ENCODE measurements around the gene ITPRIPL2. TPM values are rescaled to one million over a fixed set of nuclear protein-coding genes. Genes with fewer than 3 reads are reported as not detected.
A peak's percentile ranks its signal among the peaks of the same experiment; 100 is the strongest.

The ITPRIPL2 gene
- total RNA-seq, 1 donor from 2014 or later = 39.2 TPM

DNA sequence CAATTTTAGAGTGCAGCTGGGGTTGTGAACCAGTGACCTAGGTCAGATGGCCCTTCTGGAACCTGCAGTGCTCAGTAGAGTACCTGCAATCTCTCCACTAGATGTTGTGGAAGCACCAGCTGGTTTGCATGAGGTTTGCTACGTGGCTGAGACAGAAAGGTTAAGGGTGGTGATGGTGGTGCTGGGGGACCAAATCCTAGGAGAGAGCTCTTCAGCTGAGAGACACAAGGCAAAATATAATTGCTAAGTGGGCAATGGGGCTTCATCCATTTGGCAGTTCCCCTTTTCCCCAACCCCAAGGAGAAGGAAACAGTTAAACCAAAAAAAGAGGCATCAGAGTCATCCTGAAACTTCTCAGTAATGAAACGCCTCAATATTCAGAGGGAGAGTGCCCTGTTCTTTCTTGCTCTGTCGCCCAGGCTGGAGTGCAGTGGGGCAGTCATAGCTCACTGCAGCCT lies 13.9 kb downstream of the ITPRIPL2 start:
- Mint-ChIP-seq H3K4me1 (peaks cover 11% of the 10 kb centered on the region), H3K27me3 (ENCODE audit: low read depth) (no peaks in the 10 kb centered on the region), H3K36me3 (peaks cover 8% of the 10 kb centered on the region), H3K4me3 (no peak overlapping the region), H3K9me3 (peaks cover 4% of the 10 kb centered on the region), H3K27ac (no peak overlapping the region)
- TF ChIP-seq, protein P1, sequence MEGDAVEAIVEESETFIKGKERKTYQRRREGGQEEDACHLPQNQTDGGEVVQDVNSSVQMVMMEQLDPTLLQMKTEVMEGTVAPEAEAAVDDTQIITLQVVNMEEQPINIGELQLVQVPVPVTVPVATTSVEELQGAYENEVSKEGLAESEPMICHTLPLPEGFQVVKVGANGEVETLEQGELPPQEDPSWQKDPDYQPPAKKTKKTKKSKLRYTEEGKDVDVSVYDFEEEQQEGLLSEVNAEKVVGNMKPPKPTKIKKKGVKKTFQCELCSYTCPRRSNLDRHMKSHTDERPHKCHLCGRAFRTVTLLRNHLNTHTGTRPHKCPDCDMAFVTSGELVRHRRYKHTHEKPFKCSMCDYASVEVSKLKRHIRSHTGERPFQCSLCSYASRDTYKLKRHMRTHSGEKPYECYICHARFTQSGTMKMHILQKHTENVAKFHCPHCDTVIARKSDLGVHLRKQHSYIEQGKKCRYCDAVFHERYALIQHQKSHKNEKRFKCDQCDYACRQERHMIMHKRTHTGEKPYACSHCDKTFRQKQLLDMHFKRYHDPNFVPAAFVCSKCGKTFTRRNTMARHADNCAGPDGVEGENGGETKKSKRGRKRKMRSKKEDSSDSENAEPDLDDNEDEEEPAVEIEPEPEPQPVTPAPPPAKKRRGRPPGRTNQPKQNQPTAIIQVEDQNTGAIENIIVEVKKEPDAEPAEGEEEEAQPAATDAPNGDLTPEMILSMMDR (IDR thresholded peaks at IDR 0.05; ENCODE audit: unreplicated experiment) = no peak
- DNase-seq (ENCODE audit: low spot score in 2 of 2, unreplicated experiment in 2 of 2) = no peak

- H3K4me3 Mint-ChIP-seq = no peak overlapping the region
- peaks cover 4% of the 10 kb centered on the region for H3K9me3 Mint-ChIP-seq
- peaks cover 11% of the 10 kb centered on the region for H3K4me1 Mint-ChIP-seq
- H3K27me3 Mint-ChIP-seq (ENCODE audit: low read depth) = no peaks in the 10 kb centered on the region
- TF ChIP-seq, protein P1 (IDR thresholded peaks at IDR 0.05; ENCODE audit: unreplicated experiment) = no peak
- peaks cover 8% of the 10 kb centered on the region for H3K36me3 Mint-ChIP-seq
- DNase-seq (ENCODE audit: low spot score in 2 of 2, unreplicated experiment in 2 of 2) = no peak
- no peak overlapping the region for H3K27ac Mint-ChIP-seq
Observed at GRCh38 chr16:19128454-19129200, 14.9 kb downstream of the ITPRIPL2 start.

- H3K4me3 Mint-ChIP-seq = no peak overlapping the region
- no peak for DNase-seq (ENCODE audit: low spot score in 2 of 2, unreplicated experiment in 2 of 2)
- no peak overlapping the region for H3K27ac Mint-ChIP-seq
- H3K36me3 Mint-ChIP-seq = peaks cover 5% of the 10 kb centered on the region
- no peaks in the 10 kb centered on the region for H3K9me3 Mint-ChIP-seq
- TF ChIP-seq, protein P1 (IDR thresholded peaks at IDR 0.05; ENCODE audit: unreplicated experiment) = no peak
- peaks cover 14% of the 10 kb centered on the region for H3K4me1 Mint-ChIP-seq
- no peaks in the 10 kb centered on the region for H3K27me3 Mint-ChIP-seq (ENCODE audit: low read depth)
Observed at GRCh38 chr16:19130385-19130784, 16.6 kb downstream of the ITPRIPL2 start.

- no peaks in the 10 kb centered on the region for H3K27me3 Mint-ChIP-seq (ENCODE audit: low read depth)
- TF ChIP-seq, protein P1 (IDR thresholded peaks at IDR 0.05; ENCODE audit: unreplicated experiment) = no peak
- no peak overlapping the region for H3K4me3 Mint-ChIP-seq
- peaks cover 5% of the 10 kb centered on the region for H3K36me3 Mint-ChIP-seq
- peak overlapping the region; percentile 74 for H3K27ac Mint-ChIP-seq
- DNase-seq (ENCODE audit: low spot score in 2 of 2, unreplicated experiment in 2 of 2) = no peak
- no peaks in the 10 kb centered on the region for H3K9me3 Mint-ChIP-seq
- peaks cover 21% of the 10 kb centered on the region for H3K4me1 Mint-ChIP-seq
Observed at GRCh38 chr16:19130852-19131824, 17.4 kb downstream of the ITPRIPL2 start.

DNA sequence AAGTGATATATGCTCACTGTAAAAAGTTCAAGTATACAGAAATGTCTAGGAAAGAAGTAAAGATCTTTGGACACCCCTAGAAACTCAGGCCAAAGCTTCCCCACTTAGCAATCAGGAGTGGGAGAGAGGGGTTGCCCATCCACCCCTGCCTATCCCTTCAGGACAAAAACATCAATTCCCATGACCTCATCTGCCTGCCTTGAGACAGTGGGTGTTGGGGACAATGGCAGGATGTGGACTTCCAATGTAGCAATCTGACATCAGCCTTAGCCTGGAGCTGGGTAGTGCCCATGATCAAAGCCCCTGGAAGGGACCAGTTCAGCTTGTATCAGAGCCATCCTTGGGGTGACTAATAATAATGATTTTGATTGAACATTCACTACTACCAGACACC lies 18.1 kb downstream of the ITPRIPL2 start:
- Mint-ChIP-seq H3K9me3 (no peaks in the 10 kb centered on the region), H3K27me3 (ENCODE audit: low read depth) (no peaks in the 10 kb centered on the region), H3K4me1 (peaks cover 28% of the 10 kb centered on the region), H3K27ac (no peak overlapping the region), H3K4me3 (no peak overlapping the region), H3K36me3 (peaks cover 4% of the 10 kb centered on the region)
- no peak for DNase-seq (ENCODE audit: low spot score in 2 of 2, unreplicated experiment in 2 of 2)
- TF ChIP-seq, protein P1 (IDR thresholded peaks at IDR 0.05; ENCODE audit: unreplicated experiment) = no peak
